HG02642 (cell line): Measurements from ENCODE around the gene POU5F2.

Experiments used
- ATAC-seq: cut with Tn5 transposase; IDR thresholded peaks from one replicate; pipeline ENCODE4 v1.9.1; 2021; ENCODE audit warnings: mild to moderate bottlenecking; ENCODE audit not compliant: unreplicated experiment, poor library complexity

POU5F2 gene

GRCh38 chr5:93721071-93721470 lies 20.3 kb downstream of the POU5F2 start:
- no peak for ATAC-seq

- ATAC-seq = no peak
Observed at GRCh38 chr5:93717162-93717561, 24.2 kb downstream of the POU5F2 start.

GRCh38 chr5:93716453-93716852 lies 24.9 kb downstream of the POU5F2 start:
- no peak for ATAC-seq

- ATAC-seq = no peak
Observed at GRCh38 chr5:93715761-93716160, 25.6 kb downstream of the POU5F2 start.

GRCh38 chr5:93715327-93715726 lies 26.1 kb downstream of the POU5F2 start:
- no peak for ATAC-seq

- ATAC-seq = no peak
Observed at GRCh38 chr5:93708442-93708841, 33.0 kb downstream of the POU5F2 start.

GRCh38 chr5:93705896-93706295 lies 35.5 kb downstream of the POU5F2 start:
- no peak for ATAC-seq

GRCh38 chr5:93704996-93705395 lies 36.4 kb downstream of the POU5F2 start:
- ATAC-seq = no peak

- ATAC-seq = no peak
Observed at GRCh38 chr5:93691997-93692396, 49.4 kb downstream of the POU5F2 start.
